Measurements from ENCODE around the gene CD59. TPM values are rescaled to one million over a fixed set of nuclear protein-coding genes. Genes with fewer than 3 reads are reported as not detected.

The CD59 gene
- polyA plus RNA-seq, 6 donors from 2014 or later = 28.0 to 54.2 (median 39.9) TPM

- Mint-ChIP-seq H3K27me3 (peaks cover 8 to 30% (median 11%) of the 10 kb centered on the region in 3 donors), H3K27ac (no peak overlapping the region), H3K36me3 (no peaks in the 10 kb centered on the region), H3K4me3 (peak overlapping the region in 1 of 8 donors; percentile 22), H3K9me3 (no peaks in the 10 kb centered on the region), H3K4me1 (no peaks in the 10 kb centered on the region)
- DNase-seq (no peak), ATAC-seq (ENCODE audit: low read depth in 2 of 2) (no peak)
These were observed 75.3 kb downstream of the CD59 start for GRCh38 chr11:33660962-33661361.

GRCh38 chr11:33659370-33660139 lies 76.7 kb downstream of the CD59 start:
- DNase-seq = no peak
- Mint-ChIP-seq H3K4me1 (no peaks in the 10 kb centered on the region), H3K36me3 (no peaks in the 10 kb centered on the region), H3K27ac (peak overlapping the region in 1 of 6 donors; percentile 32), H3K27me3 (peaks cover 13 to 23% (median 21%) of the 10 kb centered on the region in 3 donors), H3K9me3 (no peaks in the 10 kb centered on the region), H3K4me3 (no peak overlapping the region)
- ATAC-seq (ENCODE audit: low read depth in 2 of 2) = no peak

GRCh38 chr11:33658195-33658900 lies 77.9 kb downstream of the CD59 start:
- Mint-ChIP-seq H3K27me3 (peaks cover 11 to 21% (median 21%) of the 10 kb centered on the region in 3 donors), H3K9me3 (no peaks in the 10 kb centered on the region), H3K36me3 (no peaks in the 10 kb centered on the region), H3K27ac (peak overlapping the region in 1 of 6 donors; percentile 15), H3K4me1 (no peaks in the 10 kb centered on the region), H3K4me3 (no peak overlapping the region)
- ATAC-seq (ENCODE audit: low read depth in 2 of 2) = no peak
- DNase-seq = no peak

- no peak for ATAC-seq (ENCODE audit: low read depth in 2 of 2)
- no peak for DNase-seq
- Mint-ChIP-seq H3K4me1 (no peaks in the 10 kb centered on the region), H3K9me3 (no peaks in the 10 kb centered on the region), H3K4me3 (no peak overlapping the region), H3K27ac (no peak overlapping the region), H3K27me3 (peaks cover 12 to 21% (median 21%) of the 10 kb centered on the region in 3 donors), H3K36me3 (no peaks in the 10 kb centered on the region)
These were observed 78.5 kb downstream of the CD59 start for GRCh38 chr11:33657757-33658156.

GRCh38 chr11:33656768-33657167 lies 79.5 kb downstream of the CD59 start:
- no peaks in the 10 kb centered on the region for H3K4me1 Mint-ChIP-seq
- H3K27me3 Mint-ChIP-seq = peaks cover 12 to 26% (median 17%) of the 10 kb centered on the region in 3 donors
- no peak overlapping the region for H3K27ac Mint-ChIP-seq
- DNase-seq (no peak), ATAC-seq (ENCODE audit: low read depth in 2 of 2) (no peak)
- H3K9me3 Mint-ChIP-seq = no peaks in the 10 kb centered on the region
- H3K36me3 Mint-ChIP-seq = no peaks in the 10 kb centered on the region
- H3K4me3 Mint-ChIP-seq = peak overlapping the region in 1 of 8 donors; percentile 47

- H3K36me3 Mint-ChIP-seq = no peaks in the 10 kb centered on the region
- H3K27me3 Mint-ChIP-seq = peaks cover 13 to 30% (median 18%) of the 10 kb centered on the region in 3 donors
- H3K27ac Mint-ChIP-seq = no peak overlapping the region
- no peaks in the 10 kb centered on the region for H3K4me1 Mint-ChIP-seq
- H3K4me3 Mint-ChIP-seq = no peak overlapping the region
- ATAC-seq (ENCODE audit: low read depth in 2 of 2) = no peak
- no peak for DNase-seq
- no peaks in the 10 kb centered on the region for H3K9me3 Mint-ChIP-seq
These were observed 80.2 kb downstream of the CD59 start for GRCh38 chr11:33655842-33656600.

- DNase-seq = no peak
- no peak overlapping the region for H3K4me3 Mint-ChIP-seq
- H3K36me3 Mint-ChIP-seq = no peaks in the 10 kb centered on the region
- no peaks in the 10 kb centered on the region for H3K4me1 Mint-ChIP-seq
- no peak for ATAC-seq (ENCODE audit: low read depth in 2 of 2)
- H3K27me3 Mint-ChIP-seq = peaks cover 19 to 33% (median 25%) of the 10 kb centered on the region in 3 donors
- H3K9me3 Mint-ChIP-seq = no peaks in the 10 kb centered on the region
- no peak overlapping the region for H3K27ac Mint-ChIP-seq
These were observed 81.6 kb downstream of the CD59 start for GRCh38 chr11:33654594-33654993.

Other genes with a start within 250 kb of the CD59 start
- not detected for gene C11orf91, start 35.6 kb downstream of the CD59 start, polyA plus RNA-seq (ENCODE audit: low read depth in 6 of 6)
- 10 to 100 TPM; 19.5 to 32.7 (median 28.6) TPM for gene FBXO3, start 38.1 kb upstream of the CD59 start, polyA plus RNA-seq (ENCODE audit: low read depth in 6 of 6)
- gene LMO2, start 155.7 kb upstream of the CD59 start, polyA plus RNA-seq (ENCODE audit: low read depth in 6 of 6) = 10 to 100 TPM; 12.7 to 23.7 (median 16.1) TPM

Measured in naive B cell (primary cell).